ENCODE results near the gene FOXE3. TPM values are rescaled to one million over a fixed set of nuclear protein-coding genes. Genes with fewer than 3 reads are reported as not detected.
"Not testable (repeated sequence)": the region's sequence is repeated elsewhere in the genome, so short reads cannot be mapped to it uniquely, and the experiment has no call there.

The FOXE3 gene
- total RNA-seq, 2 donors from 2014 or later: 0.28 TPM; not detected in 1

DNA sequence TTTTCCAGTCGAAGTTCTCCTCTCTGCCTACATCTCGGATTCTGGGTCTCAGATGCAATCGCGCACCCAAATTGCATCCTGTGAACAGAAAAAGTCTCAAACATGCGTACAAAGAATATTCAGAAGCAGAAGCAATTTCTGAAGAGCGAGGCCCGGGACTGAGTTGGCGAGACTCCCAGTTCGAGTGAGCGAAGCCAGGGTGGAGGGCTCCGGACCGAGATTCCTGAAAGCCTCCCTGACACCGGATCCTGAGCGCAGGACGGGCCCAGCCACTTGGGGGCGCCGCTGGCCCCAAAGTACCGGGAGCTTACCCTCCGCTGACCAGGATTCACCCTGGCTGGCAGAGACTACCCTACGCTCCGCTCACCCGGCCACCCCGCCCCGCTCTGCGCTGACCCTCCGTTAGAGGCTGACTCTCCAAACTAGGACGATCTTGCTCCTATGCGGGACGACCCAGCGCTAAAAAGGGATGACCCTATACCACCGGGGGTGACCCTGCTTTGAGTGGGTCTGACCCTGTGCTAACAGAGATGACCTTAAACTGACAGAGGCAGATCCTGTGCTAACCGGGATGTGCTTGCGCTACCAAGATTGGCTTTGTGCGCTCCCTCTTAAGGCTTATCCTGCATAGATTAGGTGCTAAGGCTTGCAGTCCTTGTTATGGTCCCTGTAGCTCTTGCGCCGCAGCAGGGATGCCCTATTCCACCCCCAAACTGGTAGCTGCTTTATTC, 33.9 kb downstream of the FOXE3 start:
- H3K4me1 ChIP-seq (ENCODE audit: control insufficient read depth in 1 of 2, low read depth in 2 of 2): peaks cover 0 to 12% of the 10 kb centered on the region in 2 donors
- ATAC-seq (ENCODE audit: insufficient number of reproducible peaks, low FRiP score, low read depth) (no peak), DNase-seq (ENCODE audit: low spot score) (no peak)
- no peak overlapping the region for H3K27ac ChIP-seq
- no peak overlapping the region for H3K4me3 ChIP-seq
- H3K27me3 ChIP-seq (replicated peaks; ENCODE audit: insufficient read depth): no peaks in the 10 kb centered on the region
- TF ChIP-seq, protein P1, sequence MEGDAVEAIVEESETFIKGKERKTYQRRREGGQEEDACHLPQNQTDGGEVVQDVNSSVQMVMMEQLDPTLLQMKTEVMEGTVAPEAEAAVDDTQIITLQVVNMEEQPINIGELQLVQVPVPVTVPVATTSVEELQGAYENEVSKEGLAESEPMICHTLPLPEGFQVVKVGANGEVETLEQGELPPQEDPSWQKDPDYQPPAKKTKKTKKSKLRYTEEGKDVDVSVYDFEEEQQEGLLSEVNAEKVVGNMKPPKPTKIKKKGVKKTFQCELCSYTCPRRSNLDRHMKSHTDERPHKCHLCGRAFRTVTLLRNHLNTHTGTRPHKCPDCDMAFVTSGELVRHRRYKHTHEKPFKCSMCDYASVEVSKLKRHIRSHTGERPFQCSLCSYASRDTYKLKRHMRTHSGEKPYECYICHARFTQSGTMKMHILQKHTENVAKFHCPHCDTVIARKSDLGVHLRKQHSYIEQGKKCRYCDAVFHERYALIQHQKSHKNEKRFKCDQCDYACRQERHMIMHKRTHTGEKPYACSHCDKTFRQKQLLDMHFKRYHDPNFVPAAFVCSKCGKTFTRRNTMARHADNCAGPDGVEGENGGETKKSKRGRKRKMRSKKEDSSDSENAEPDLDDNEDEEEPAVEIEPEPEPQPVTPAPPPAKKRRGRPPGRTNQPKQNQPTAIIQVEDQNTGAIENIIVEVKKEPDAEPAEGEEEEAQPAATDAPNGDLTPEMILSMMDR (IDR thresholded peaks at IDR 0.05): no peak
- H3K36me3 ChIP-seq: peaks cover 4% of the 10 kb centered on the region
- H3K9me3 ChIP-seq: no peaks in the 10 kb centered on the region

DNA sequence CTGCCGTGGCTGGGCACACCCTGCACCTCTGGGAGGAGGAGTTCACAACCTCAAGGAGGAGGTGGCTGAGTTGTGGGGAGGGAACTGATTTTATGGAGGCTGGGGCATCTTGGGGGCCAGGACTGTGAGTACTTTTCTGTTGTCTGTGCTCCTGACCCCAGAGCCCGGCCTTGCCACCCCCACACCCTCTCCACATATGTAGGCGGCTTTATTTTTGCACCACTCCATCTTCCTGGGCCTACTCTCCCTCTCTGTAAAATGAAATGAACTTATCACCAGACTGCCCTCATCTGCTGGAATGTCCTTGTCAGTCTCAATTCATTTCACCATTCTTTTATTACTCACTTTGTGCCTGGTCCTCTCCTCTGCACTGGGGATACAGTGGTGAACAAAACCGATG, 34.5 kb downstream of the FOXE3 start:
- Histone ChIP-seq H3K4me3 (no peak overlapping the region), H3K9me3 (no peaks in the 10 kb centered on the region), H3K4me1 (ENCODE audit: control insufficient read depth in 1 of 2, low read depth in 2 of 2) (peaks cover 0 to 10% of the 10 kb centered on the region in 2 donors), H3K27ac (no peak overlapping the region), H3K27me3 (replicated peaks; ENCODE audit: insufficient read depth) (no peaks in the 10 kb centered on the region), H3K36me3 (peaks cover 4% of the 10 kb centered on the region)
- no peak for DNase-seq (ENCODE audit: low spot score)
- no peak for ATAC-seq (ENCODE audit: insufficient number of reproducible peaks, low FRiP score, low read depth)
- TF ChIP-seq, protein P1 (IDR thresholded peaks at IDR 0.05): no peak

DNA sequence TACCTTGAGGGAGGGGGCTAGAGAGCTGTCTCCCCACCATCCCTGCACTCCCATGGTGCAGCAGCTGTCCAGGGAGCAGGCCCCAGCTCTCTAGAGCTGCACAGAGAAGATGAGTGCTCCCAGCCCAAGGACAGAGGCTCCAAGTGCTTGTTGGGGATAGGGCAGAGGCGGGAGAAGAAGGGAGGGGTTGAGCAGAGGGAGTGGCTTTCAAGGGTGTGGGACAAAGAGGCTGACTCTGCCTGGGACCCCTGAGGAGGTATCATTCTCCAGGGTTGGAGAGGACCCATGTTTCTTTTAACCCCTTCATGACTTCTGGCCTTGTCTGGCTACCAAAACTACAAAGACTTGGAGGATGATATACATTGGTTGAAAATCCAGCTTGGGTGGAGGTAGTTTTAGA, 36.3 kb downstream of the FOXE3 start:
- ATAC-seq (ENCODE audit: insufficient number of reproducible peaks, low FRiP score, low read depth) (no peak), DNase-seq (ENCODE audit: low spot score) (no peak)
- TF ChIP-seq, protein P1 (IDR thresholded peaks at IDR 0.05): no peak
- Histone ChIP-seq H3K4me3 (no peak overlapping the region), H3K36me3 (no peaks in the 10 kb centered on the region), H3K9me3 (no peaks in the 10 kb centered on the region), H3K27me3 (replicated peaks; ENCODE audit: insufficient read depth) (no peaks in the 10 kb centered on the region), H3K4me1 (ENCODE audit: control insufficient read depth in 1 of 2, low read depth in 2 of 2) (peaks cover 0 to 10% of the 10 kb centered on the region in 2 donors), H3K27ac (no peak overlapping the region)

DNA sequence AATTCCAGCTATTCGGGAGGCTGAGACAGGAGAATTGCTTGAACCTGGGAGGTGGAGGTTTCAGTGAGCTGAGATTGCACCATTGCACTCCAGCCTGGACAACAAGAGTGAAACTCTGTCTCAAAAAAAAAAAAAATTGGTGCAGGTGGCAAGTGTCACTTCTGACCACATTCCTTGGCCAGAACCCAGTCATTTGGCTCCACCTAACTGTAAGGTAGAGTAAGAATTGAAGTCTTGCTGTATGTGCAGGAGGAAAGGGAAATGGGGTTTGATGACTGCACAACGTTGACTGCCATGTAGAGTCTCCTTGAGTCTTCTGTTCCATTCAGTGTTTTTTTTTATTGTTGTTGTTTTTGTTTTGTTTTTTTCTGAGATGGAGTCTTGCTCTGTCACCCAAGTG, 37.8 kb downstream of the FOXE3 start:
- H3K9me3 ChIP-seq; H3K27me3 ChIP-seq (replicated peaks; ENCODE audit: insufficient read depth); H3K27ac ChIP-seq; DNase-seq (ENCODE audit: low spot score); H3K4me1 ChIP-seq (ENCODE audit: control insufficient read depth in 1 of 2, low read depth in 2 of 2); ATAC-seq (ENCODE audit: insufficient number of reproducible peaks, low FRiP score, low read depth); H3K4me3 ChIP-seq; H3K36me3 ChIP-seq: not testable (repeated sequence)

DNA sequence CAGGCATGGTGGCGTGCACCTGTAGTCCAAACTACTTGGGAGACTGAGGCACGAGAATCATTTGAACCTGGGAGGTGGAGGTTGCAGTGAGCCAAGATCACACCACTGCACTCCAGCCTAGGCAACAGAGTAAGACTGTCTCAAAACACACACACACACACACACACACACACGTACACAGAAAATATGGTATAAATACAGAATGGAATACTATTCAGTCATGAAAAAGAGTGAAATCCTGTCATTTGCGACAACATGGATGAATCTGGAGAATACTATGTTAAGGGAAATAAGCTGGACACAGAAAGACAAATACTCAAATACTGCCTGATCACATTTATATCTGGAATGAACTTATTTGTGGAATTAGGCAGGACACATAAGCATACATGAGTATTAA, 40.2 kb downstream of the FOXE3 start:
- DNase-seq (ENCODE audit: low spot score) (no peak), ATAC-seq (ENCODE audit: insufficient number of reproducible peaks, low FRiP score, low read depth) (no peak)
- Histone ChIP-seq H3K4me3 (no peak overlapping the region), H3K27ac (no peak overlapping the region), H3K27me3 (replicated peaks; ENCODE audit: insufficient read depth) (peaks cover 2% of the 10 kb centered on the region), H3K4me1 (ENCODE audit: control insufficient read depth in 1 of 2, low read depth in 2 of 2) (no peaks in the 10 kb centered on the region), H3K9me3 (no peaks in the 10 kb centered on the region), H3K36me3 (no peaks in the 10 kb centered on the region)
- TF ChIP-seq, protein P1 (IDR thresholded peaks at IDR 0.05): no peak

DNA sequence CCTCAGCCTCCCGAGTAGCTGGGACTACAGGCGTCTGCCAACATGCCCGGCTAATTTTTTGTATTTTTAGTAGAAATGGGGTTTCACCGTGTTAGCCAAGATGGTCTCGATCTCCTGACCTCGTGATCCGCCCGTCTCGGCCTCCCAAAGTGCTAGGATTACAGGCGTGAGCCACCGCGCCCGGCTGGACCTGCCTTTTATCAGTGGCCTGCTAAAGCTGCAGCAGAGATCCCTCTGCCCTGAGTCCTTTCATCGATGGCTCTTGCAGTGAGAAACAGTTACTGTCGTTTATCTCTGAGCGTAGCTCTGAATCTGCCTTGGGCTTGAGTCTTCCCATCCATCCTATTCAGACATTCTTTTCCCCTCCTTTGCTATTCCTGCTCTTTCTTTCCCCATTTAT, 41.5 kb downstream of the FOXE3 start:
- not testable (repeated sequence) for H3K4me1 ChIP-seq (ENCODE audit: control insufficient read depth in 1 of 2, low read depth in 2 of 2); ATAC-seq (ENCODE audit: insufficient number of reproducible peaks, low FRiP score, low read depth); H3K4me3 ChIP-seq; H3K9me3 ChIP-seq; DNase-seq (ENCODE audit: low spot score); H3K27ac ChIP-seq; H3K27me3 ChIP-seq (replicated peaks; ENCODE audit: insufficient read depth); H3K36me3 ChIP-seq

Measured in thoracic aorta (tissue), 2 donors.